Esophagus squamous epithelium (tissue), 5 donors: Measurements from ENCODE around the gene MIPOL1. TPM values are rescaled to one million over a fixed set of nuclear protein-coding genes. Genes with fewer than 3 reads are reported as not detected.
"Not testable (repeated sequence)": the region's sequence is repeated elsewhere in the genome, so short reads cannot be mapped to it uniquely, and the experiment has no call there.

Experiments used
- DNase-seq: peaks from one replicate; lab custom pipeline; 2025; lab: John Stamatoyannopoulos, UW
- H3K27ac ChIP-seq, 4 donors: fragments of 200-600 bp; sonication (generic); one replicate each; pipeline ENCODE4 v1.5.1; 2016 to 2019; ENCODE audit warnings: mild to moderate bottlenecking in 1 of 4
- H3K27me3 ChIP-seq, 4 donors: fragments of 200-600 bp; sonication (generic); 1 replicate in 3 of 4; 2 replicates in 1 of 4; pipeline versions ENCODE4 v1.5.1 to v1.6.0; 2017 to 2021; ENCODE audit warnings: antibody characterized with exemption in 1 of 4
- H3K36me3 ChIP-seq, 3 donors: fragments of 200-600 bp; sonication (generic); one replicate each; pipeline ENCODE4 v1.5.1; 2016 to 2019
- H3K4me1 ChIP-seq, 3 donors: fragments of 200-600 bp; sonication (generic); one replicate each; pipeline ENCODE4 v1.5.1; 2017 to 2019
- H3K4me3 ChIP-seq, 4 donors: fragments of 200-600 bp; sonication (generic); 1 replicate in 3 of 4; 2 replicates in 1 of 4; pipeline ENCODE4 v1.5.1; 2016 to 2019; ENCODE audit warnings: mild to moderate bottlenecking in 2 of 4, moderate library complexity in 1 of 4
- H3K9me3 ChIP-seq, 3 donors: fragments of 200-600 bp; sonication (generic); one replicate each; pipeline ENCODE4 v1.5.1; 2016 to 2019
- POLR2A ChIP-seq, 4 donors: fragments of 450-650 bp; IDR thresholded peaks; one replicate each; pipeline ENCODE4 v1.6.1; 2017; ENCODE audit warnings: antibody characterized with exemption in 4 of 4, mild to moderate bottlenecking in 4 of 4, moderate library complexity in 3 of 4
- WGBS, 2 donors: methylation state at CpG; one replicate each; pipeline ENCODE4 v1.1.5; 2018; 5-methylcytosine and 5-hydroxymethylcytosine counted together
- intact Hi-C: fragments of 100-400 bp; cut with DNase I; formaldehyde crosslinking; loops from one replicate; pipeline ENCODE4 v1.15.0; 2022
- total RNA-seq, 4 donors: library from RNA; depleted of rRNA; stranded (reverse); fragments of >200 nt; gene quantifications; one replicate each; pipeline ENCODE4 v1.1.0, GENCODE V29; 2016
- TF ChIP-seq, protein P1 (sequence below), 6 experiments: fragments of 450-650 bp in 4 of 6; fragments of 200-600 bp in 2 of 6; sonication (generic) in 2 of 6; IDR thresholded peaks; one replicate each; pipeline ENCODE4 v1.5.1; 2016 to 2019; ENCODE audit warnings: antibody characterized with exemption in 6 of 6, mild to moderate bottlenecking in 4 of 6, moderate library complexity in 4 of 6
- donor health status: DM: yes; HTN: yes; CAD: no.

Gene MIPOL1
- total RNA-seq, 4 donors from 2014 or later = 4.9 to 13.7 (median 7.1) TPM

DNA sequence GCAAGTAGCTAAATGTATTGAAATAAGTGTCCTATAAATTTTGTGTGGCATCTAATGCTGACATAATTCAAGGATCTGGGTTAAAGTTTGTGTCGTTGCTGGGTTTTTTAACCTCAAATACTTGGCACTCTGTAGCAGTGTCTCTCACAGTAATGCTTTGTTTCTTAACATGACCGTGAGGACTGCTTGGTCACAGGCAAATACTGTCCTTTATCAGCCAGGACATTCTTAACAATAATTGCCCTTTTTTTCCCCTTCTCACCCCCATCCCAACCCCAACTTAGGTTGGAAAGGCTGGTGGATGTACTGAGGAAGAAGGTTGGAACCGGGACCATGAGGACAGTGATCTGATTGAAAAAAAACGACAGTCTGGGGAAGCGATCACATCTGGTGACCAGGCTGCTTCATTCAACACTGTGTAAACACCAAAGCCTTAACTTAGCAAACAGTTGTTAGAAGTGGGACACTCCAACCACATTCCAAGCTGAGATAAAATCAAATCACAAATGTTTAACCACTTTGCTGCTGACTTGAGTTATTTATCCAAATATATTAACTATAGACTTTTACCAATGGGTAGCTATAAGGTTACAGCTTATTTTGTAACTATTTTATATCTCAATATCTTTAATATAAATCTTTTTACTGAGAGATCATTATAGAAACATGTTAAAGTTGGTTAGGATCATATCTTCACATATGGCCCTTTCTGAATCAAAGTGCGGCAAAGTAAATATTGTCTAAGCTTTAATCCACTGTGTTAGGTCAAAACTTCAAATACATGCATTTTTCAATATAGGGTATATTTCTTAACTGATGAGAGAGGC is 349.1 kb downstream of the MIPOL1 start:
- no peaks in the 10 kb centered on the region for H3K4me1 ChIP-seq
- no peak overlapping the region for H3K27ac ChIP-seq
- TF ChIP-seq POLR2A (IDR thresholded peaks at IDR 0.05) = no peak
- WGBS, 2 donors = 61 to 78% methylated on average over 6 of the region's 6 CpGs
- no peaks in the 10 kb centered on the region for H3K36me3 ChIP-seq
- no peaks in the 10 kb centered on the region for H3K9me3 ChIP-seq
- intact Hi-C loops = no loop called here
- no peak overlapping the region for H3K4me3 ChIP-seq
- H3K27me3 ChIP-seq = no peaks in the 10 kb centered on the region
- DNase-seq = no peak

DNA sequence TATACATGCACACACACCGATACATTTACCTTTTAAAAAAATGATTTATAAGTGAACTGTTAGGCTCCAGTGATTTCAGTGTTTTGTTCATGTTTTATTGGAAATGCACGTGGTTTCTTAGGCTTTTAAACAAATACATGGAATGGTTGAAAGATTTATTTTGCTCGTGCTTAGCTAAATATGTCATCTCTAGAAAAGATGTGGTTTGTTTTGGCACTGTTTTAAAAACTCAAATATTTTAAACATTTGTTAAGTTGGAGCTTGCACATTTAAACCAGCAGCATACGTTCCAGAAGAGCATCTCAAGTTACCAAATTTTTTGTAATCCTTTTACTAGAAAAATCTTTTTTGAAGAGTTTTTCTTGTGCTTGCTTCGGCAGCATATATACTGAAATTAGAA is 352.8 kb downstream of the MIPOL1 start:
- H3K9me3 ChIP-seq = peaks cover 0 to 4% (median 0%) of the 10 kb centered on the region in 3 donors
- TF ChIP-seq, protein P1, sequence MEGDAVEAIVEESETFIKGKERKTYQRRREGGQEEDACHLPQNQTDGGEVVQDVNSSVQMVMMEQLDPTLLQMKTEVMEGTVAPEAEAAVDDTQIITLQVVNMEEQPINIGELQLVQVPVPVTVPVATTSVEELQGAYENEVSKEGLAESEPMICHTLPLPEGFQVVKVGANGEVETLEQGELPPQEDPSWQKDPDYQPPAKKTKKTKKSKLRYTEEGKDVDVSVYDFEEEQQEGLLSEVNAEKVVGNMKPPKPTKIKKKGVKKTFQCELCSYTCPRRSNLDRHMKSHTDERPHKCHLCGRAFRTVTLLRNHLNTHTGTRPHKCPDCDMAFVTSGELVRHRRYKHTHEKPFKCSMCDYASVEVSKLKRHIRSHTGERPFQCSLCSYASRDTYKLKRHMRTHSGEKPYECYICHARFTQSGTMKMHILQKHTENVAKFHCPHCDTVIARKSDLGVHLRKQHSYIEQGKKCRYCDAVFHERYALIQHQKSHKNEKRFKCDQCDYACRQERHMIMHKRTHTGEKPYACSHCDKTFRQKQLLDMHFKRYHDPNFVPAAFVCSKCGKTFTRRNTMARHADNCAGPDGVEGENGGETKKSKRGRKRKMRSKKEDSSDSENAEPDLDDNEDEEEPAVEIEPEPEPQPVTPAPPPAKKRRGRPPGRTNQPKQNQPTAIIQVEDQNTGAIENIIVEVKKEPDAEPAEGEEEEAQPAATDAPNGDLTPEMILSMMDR (IDR thresholded peaks at IDR 0.05) = no peak
- no peak for TF ChIP-seq POLR2A (IDR thresholded peaks at IDR 0.05)
- no peak overlapping the region for H3K27ac ChIP-seq
- no peak for DNase-seq
- WGBS, 2 donors = 25 to 31% methylated on average over 5 of the region's 5 CpGs
- intact Hi-C loops = no loop called here
- no peaks in the 10 kb centered on the region for H3K27me3 ChIP-seq
- H3K36me3 ChIP-seq = no peaks in the 10 kb centered on the region
- H3K4me3 ChIP-seq = no peak overlapping the region
- no peaks in the 10 kb centered on the region for H3K4me1 ChIP-seq

DNA sequence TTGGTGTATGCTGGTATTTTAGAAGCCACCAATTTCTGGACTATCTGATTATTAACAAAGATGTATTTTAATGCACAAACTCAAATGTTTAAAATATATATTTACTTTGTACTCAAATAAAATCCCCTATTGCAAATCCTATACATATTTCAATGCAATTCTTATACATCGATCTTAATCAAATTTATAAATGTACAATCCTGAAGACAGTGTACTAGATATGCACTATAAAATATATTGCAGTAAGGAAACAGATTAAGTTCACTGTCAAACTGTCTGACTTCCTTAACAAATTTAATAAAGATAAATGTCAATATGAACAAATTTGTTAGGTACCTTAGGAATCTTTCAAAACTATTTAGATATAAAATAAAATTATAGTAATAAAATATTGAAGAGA is 353.4 kb downstream of the MIPOL1 start:
- H3K36me3 ChIP-seq = no peaks in the 10 kb centered on the region
- no peak overlapping the region for H3K27ac ChIP-seq
- no peaks in the 10 kb centered on the region for H3K4me1 ChIP-seq
- intact Hi-C loops = no loop called here
- WGBS, 2 donors = 62 to 78% methylated on average over 1 of the region's 1 CpG
- no peak overlapping the region for H3K4me3 ChIP-seq
- no peak for TF ChIP-seq POLR2A (IDR thresholded peaks at IDR 0.05)
- TF ChIP-seq, protein P1 (IDR thresholded peaks at IDR 0.05) = no peak
- H3K27me3 ChIP-seq = no peaks in the 10 kb centered on the region
- H3K9me3 ChIP-seq = peaks cover 0 to 4% (median 0%) of the 10 kb centered on the region in 3 donors
- no peak for DNase-seq

DNA sequence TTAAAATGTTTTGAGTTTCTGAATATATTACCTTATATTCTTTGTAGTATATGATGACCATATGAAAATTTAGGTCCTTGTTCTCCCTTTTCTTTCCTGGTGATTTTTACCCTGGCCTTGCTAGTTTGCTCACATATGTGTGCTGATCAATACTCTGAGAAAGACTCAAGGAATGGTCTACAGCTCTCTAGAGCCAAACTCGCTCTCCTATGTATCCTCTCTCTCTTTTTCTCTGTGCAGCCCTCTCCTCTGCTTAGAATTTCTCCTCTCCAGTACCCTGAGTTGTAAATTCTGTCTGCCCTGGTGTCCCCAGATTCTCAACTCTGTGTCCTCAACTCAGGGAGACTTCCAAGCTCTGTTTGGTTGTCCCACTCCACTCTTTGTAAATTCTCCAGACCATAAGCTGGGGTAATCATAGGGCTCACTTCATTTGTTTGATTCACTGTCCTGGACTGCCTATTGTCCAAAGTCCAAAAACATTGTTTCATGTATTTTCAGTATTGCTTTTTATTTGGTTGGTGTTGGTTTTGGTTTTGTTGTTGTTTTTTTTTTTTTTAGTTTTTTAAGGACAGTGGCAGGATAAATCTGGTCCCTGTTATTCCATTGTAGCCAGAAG is 356.3 kb downstream of the MIPOL1 start:
- DNase-seq = no peak
- Histone ChIP-seq H3K4me1 (peaks cover 0 to 1% (median 0%) of the 10 kb centered on the region in 3 donors), H3K27me3 (no peaks in the 10 kb centered on the region), H3K27ac (no peak overlapping the region), H3K9me3 (peaks cover 0 to 4% (median 0%) of the 10 kb centered on the region in 3 donors), H3K4me3 (no peak overlapping the region), H3K36me3 (no peaks in the 10 kb centered on the region)
- intact Hi-C loops = no loop called here
- WGBS, 2 donors = 88 to 100% methylated on average over 1 of the region's 1 CpG
- no peak for TF ChIP-seq POLR2A (IDR thresholded peaks at IDR 0.05)
- TF ChIP-seq, protein P1 (IDR thresholded peaks at IDR 0.05) = no peak

DNA sequence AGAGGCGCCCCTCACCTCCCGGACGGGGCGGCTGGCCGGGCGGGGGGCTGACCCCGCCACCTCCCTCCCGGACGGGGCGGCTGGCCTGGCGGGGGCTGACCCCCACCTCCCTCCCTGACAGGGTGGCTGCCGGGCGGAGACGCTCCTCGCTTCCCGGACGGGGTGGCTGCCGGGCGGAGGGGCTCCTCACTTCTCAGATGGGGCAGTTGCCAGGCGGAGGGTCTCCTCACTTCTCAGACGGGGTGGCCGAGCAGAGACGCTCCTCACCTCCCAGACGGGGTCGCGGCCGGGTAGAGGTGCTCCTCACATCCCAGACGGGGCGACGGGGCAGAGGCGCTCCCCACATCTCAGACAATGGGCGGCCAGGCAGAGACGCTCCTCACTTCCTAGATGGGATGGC is 357.9 kb downstream of the MIPOL1 start:
- H3K36me3 ChIP-seq, H3K27me3 ChIP-seq, H3K4me3 ChIP-seq, H3K9me3 ChIP-seq, H3K27ac ChIP-seq, intact Hi-C loops, DNase-seq: not testable (repeated sequence)
- no CpG with 5 or more reads among the region's 33 CpGs for WGBS, 2 donors
- peaks cover 0 to 10% (median 0%) of the 10 kb centered on the region in 3 donors for H3K4me1 ChIP-seq

DNA sequence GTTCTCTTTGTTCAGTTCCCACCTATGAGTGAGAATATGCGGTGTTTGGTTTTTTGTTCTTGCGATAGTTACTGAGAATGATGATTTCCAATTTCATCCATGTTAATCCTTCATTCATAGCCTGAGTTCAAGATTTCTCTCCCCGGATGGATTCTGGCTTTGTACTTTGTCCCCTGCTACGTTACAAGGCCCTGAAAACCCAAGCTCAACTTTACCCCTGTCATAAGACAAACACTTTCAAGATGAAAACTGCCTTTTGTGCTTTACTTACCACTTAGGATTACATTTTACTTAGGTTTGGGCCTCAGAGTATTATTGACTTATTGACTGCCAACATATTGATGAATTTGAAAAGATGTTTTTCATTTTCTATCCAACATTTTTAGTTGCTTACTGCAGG is 361.0 kb downstream of the MIPOL1 start:
- peaks cover 0 to 10% (median 0%) of the 10 kb centered on the region in 3 donors for H3K4me1 ChIP-seq
- no peak overlapping the region for H3K27ac ChIP-seq
- WGBS, 2 donors = 87 to 95% methylated on average over 4 of the region's 4 CpGs
- TF ChIP-seq, protein P1 (IDR thresholded peaks at IDR 0.05) = no peak
- no peak for TF ChIP-seq POLR2A (IDR thresholded peaks at IDR 0.05)
- intact Hi-C loops = no loop called here
- no peaks in the 10 kb centered on the region for H3K9me3 ChIP-seq
- H3K4me3 ChIP-seq = no peak overlapping the region
- H3K27me3 ChIP-seq = no peaks in the 10 kb centered on the region
- no peak for DNase-seq
- H3K36me3 ChIP-seq = no peaks in the 10 kb centered on the region
